ENCODE measurements around the gene FGFBP2.

The FGFBP2 gene

GRCh38 chr4:15963001-15963451 lies at the start of gene FGFBP2:
FGFBP2 (minus strand) TSS chr4:15963175; CDS start chr4:15963129, 46 bp downstream.
- no peak within 1 kb of the TSS for H3K27ac ChIP-seq

GRCh38 chr4:16011173-16011572 lies 48.2 kb upstream of the FGFBP2 start:
- H3K27ac ChIP-seq = no peak overlapping the region
- TF ChIP-seq CTCF (conservative IDR thresholded peaks at IDR 0.05) = no peak

More at GRCh38 chr4:15963001-15963451, at the start of gene FGFBP2:
- TF ChIP-seq CTCF (conservative IDR thresholded peaks at IDR 0.05) = peak; percentile 68

- H3K27ac ChIP-seq = no peak overlapping the region
- no peak for TF ChIP-seq CTCF (conservative IDR thresholded peaks at IDR 0.05)
Observed at GRCh38 chr4:16009153-16009552, 46.2 kb upstream of the FGFBP2 start.

GRCh38 chr4:16007471-16008095 lies 44.6 kb upstream of the FGFBP2 start:
- no peak overlapping the region for H3K27ac ChIP-seq
- no peak for TF ChIP-seq CTCF (conservative IDR thresholded peaks at IDR 0.05)

GRCh38 chr4:16006771-16007446 lies 43.9 kb upstream of the FGFBP2 start:
- no peak overlapping the region for H3K27ac ChIP-seq
- no peak for TF ChIP-seq CTCF (conservative IDR thresholded peaks at IDR 0.05)

- no peak for TF ChIP-seq CTCF (conservative IDR thresholded peaks at IDR 0.05)
- H3K27ac ChIP-seq = no peak overlapping the region
Observed at GRCh38 chr4:16005676-16006075, 42.7 kb upstream of the FGFBP2 start.

- H3K27ac ChIP-seq = no peak overlapping the region
- peak; percentile 85 for TF ChIP-seq CTCF (conservative IDR thresholded peaks at IDR 0.05)
Observed at GRCh38 chr4:16001484-16001858, 38.5 kb upstream of the FGFBP2 start.

Data from VCaP (cell line).